Endodermal cell (in vitro differentiated cells): ENCODE results near the gene LRP4. TPM values are rescaled to one million over a fixed set of nuclear protein-coding genes. Genes with fewer than 3 reads are reported as not detected.

Experiments used
- DNase-seq: peaks from one replicate; pipeline ENCODE4 v3.0.0-alpha.2; 2017
- H3K27ac ChIP-seq: 2 replicates; pipeline ENCODE4 v1.5.1; 2013; ENCODE audit warnings: mild to moderate bottlenecking, low read depth, low read length, moderate library complexity
- H3K27me3 ChIP-seq: 2 replicates; pipeline ENCODE4 v1.6.1; 2013; ENCODE audit warnings: mild to moderate bottlenecking, low read length, moderate library complexity; ENCODE audit not compliant: insufficient read depth, control insufficient read depth, poor library complexity, severe bottlenecking
- H3K36me3 ChIP-seq: 2 replicates; pipeline ENCODE4 v1.7.0; 2013; ENCODE audit warnings: mild to moderate bottlenecking, low read length, moderate library complexity; ENCODE audit not compliant: control insufficient read depth, insufficient read depth
- H3K4me1 ChIP-seq: one replicate; pipeline ENCODE4 v1.7.0; 2013; ENCODE audit warnings: low read length; ENCODE audit not compliant: control insufficient read depth, insufficient read depth
- H3K4me3 ChIP-seq: 2 replicates; pipeline ENCODE4 v1.5.1; 2013; ENCODE audit warnings: mild to moderate bottlenecking, low read length, moderate library complexity
- H3K9ac ChIP-seq: 2 replicates; pipeline ENCODE4 v1.6.1; 2013; ENCODE audit warnings: mild to moderate bottlenecking, low read length, moderate library complexity; ENCODE audit not compliant: poor library complexity, severe bottlenecking; ENCODE audit errors: extremely low read depth
- H3K9me3 ChIP-seq: 2 replicates; pipeline ENCODE4 v1.6.1; 2013; ENCODE audit warnings: mild to moderate bottlenecking, low read length, moderate library complexity; ENCODE audit not compliant: control insufficient read depth
- H3K27ac Mint-ChIP-seq: 2 replicates; pipeline ENCODE4 v1.8.0; 2020; ENCODE audit warnings: mixed read lengths
- H3K27me3 Mint-ChIP-seq: 2 replicates; pipeline ENCODE4 v1.8.0; 2021; ENCODE audit warnings: mild to moderate bottlenecking, mixed read lengths; ENCODE audit not compliant: insufficient read depth
- H3K36me3 Mint-ChIP-seq: 2 replicates; pipeline ENCODE4 v1.8.0; 2020; ENCODE audit warnings: low read depth, mixed read lengths
- H3K4me1 Mint-ChIP-seq: 2 replicates; pipeline ENCODE4 v1.8.0; 2020; ENCODE audit warnings: mixed read lengths
- H3K4me3 Mint-ChIP-seq: 2 replicates; pipeline ENCODE4 v1.8.0; 2020; ENCODE audit warnings: mild to moderate bottlenecking, moderate library complexity, mixed read lengths
- H3K9me3 Mint-ChIP-seq: 2 replicates; pipeline ENCODE4 v1.8.0; 2020; ENCODE audit warnings: mild to moderate bottlenecking, mixed read lengths
- CTCF ChIP-seq: fragments of 200-600 bp; sonication (generic); conservative IDR thresholded peaks from 2 replicates; pipeline ENCODE4 v1.5.0; 2021; ENCODE audit warnings: antibody characterized with exemption, mild to moderate bottlenecking
- WGBS, 2 experiments: methylation state at CpG; one replicate each; pipeline versions ENCODE4 v1.1.5 to v1.1.7; 2013; ENCODE audit warnings: missing lambda C conversion rate in 2 of 2, mixed read lengths in 1 of 2; ENCODE audit not compliant: insufficient coverage in 1 of 2, insufficient read length in 1 of 2; 5-methylcytosine and 5-hydroxymethylcytosine counted together
- total RNA-seq, 2 donors: library from RNA; stranded (reverse); fragmentation: NEBNext Ultra II Directional in 1 of 2; extraction: Animal tissue kit (Norgen Biotek cat#: 25700) in 1 of 2; gene quantifications; 2 replicates in 1 of 2; 3 replicates in 1 of 2; pipeline ENCODE4 v1.2.1, GENCODE V29; 2021

The LRP4 gene
- total RNA-seq, 2 donors from 2014 or later = 12.6 to 13.6 TPM

DNA sequence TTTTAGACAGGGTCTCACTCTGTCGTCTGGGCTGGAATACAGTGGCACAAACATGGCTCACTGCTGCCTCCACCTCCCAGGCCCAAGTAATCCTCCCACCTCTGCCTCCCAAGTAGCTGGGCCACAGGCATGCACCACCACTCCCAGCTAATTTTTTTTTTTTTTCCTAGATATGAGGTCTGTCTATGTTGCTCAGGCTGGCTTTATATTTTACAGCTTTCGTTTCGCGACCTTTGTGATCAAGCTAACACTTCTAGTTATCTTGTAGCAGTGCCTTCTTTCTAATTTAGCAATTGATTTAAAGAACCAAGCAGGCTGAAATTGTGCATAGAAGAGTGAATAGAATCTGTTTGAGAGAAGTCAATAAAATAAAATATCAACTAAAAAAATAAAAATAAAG lies 83.5 kb downstream of the LRP4 start:
- Mint-ChIP-seq H3K27me3 (no peaks in the 10 kb centered on the region), H3K4me3 (no peak overlapping the region), H3K9me3 (no peaks in the 10 kb centered on the region), H3K27ac (no peak overlapping the region), H3K4me1 (peaks cover 3% of the 10 kb centered on the region), H3K36me3 (peaks cover 9% of the 10 kb centered on the region)
- no peak for DNase-seq
- TF ChIP-seq CTCF = no peak
- H3K4me1 ChIP-seq = no peaks in the 10 kb centered on the region
- 88 to 96% methylated on average over 1 to 4 of the region's 4 CpGs for WGBS, 2 experiments
- no peaks in the 10 kb centered on the region for H3K9me3 ChIP-seq
- no peak overlapping the region for H3K9ac ChIP-seq
- no peaks in the 10 kb centered on the region for H3K27me3 ChIP-seq
- H3K36me3 ChIP-seq = peaks cover 13% of the 10 kb centered on the region
- no peak overlapping the region for H3K27ac ChIP-seq
- no peak overlapping the region for H3K4me3 ChIP-seq

DNA sequence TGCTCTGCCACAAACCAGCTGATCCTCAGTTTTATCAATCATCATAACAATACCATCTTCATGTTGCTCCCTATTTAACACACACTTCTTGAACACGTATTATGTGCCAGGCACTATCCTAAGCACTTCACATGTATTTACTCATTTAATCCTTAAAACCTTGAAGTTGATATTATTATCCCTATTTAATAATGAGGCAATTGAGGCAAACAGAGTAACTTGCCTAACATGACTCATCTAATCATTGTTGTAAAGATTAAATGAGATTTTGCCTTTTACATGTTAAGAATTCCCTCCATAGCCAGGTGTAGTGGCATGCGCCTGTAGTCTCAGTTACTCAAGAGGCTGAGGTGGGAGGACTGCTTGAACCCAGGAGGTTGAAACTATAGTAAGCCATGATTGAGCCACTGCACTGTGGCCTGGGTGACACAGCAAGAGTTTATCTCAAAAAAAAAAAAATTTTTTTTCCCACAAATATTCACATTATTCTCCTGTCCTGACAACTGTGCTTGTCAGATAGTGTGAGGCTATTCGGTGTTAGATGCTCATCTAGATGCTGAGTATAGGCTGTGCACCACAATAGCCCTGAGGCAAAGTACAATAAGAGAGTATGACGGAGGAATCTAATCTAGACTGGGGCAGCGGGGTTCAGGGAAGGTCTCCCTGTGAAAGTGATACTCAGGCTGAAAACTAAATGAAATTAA lies 85.7 kb downstream of the LRP4 start:
- Histone ChIP-seq H3K4me3 (no peak overlapping the region), H3K36me3 (peaks cover 7% of the 10 kb centered on the region), H3K4me1 (no peaks in the 10 kb centered on the region), H3K27me3 (no peaks in the 10 kb centered on the region), H3K9ac (no peak overlapping the region), H3K9me3 (no peaks in the 10 kb centered on the region), H3K27ac (no peak overlapping the region)
- TF ChIP-seq CTCF = no peak
- Mint-ChIP-seq H3K4me1 (peaks cover 8% of the 10 kb centered on the region), H3K4me3 (no peak overlapping the region), H3K36me3 (peaks cover 9% of the 10 kb centered on the region), H3K27ac (no peak overlapping the region), H3K9me3 (no peaks in the 10 kb centered on the region), H3K27me3 (no peaks in the 10 kb centered on the region)
- WGBS, 2 experiments = 93 to 97% methylated on average over 4 to 5 of the region's 5 CpGs
- DNase-seq = no peak

DNA sequence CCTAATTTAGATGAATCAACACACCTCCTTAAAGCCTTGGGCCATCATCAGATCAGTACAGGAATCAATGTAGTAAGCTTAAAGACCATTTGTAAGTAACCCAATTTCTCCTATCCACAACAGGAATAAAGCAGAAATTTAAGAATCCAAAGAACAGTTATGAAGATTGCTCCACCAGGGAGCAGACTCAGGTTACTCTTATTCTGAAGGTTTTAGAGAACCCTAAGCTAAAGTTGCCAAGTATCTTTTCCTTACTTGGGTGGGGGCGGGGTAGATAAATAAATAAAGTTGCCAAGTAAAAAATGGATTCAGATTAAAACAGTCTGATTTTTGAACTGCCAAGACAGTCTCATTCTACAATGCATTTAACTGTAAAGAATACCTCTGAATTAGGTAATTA lies 90.4 kb downstream of the LRP4 start:
- peaks cover 22% of the 10 kb centered on the region for H3K4me1 Mint-ChIP-seq
- TF ChIP-seq CTCF = no peak
- peaks cover 11% of the 10 kb centered on the region for H3K36me3 Mint-ChIP-seq
- H3K27me3 Mint-ChIP-seq = no peaks in the 10 kb centered on the region
- no peak for DNase-seq
- 80% methylated on average over 1 of the region's 1 CpG; no CpG with 5 or more reads in 1 of the 2 experiments for WGBS, 2 experiments
- peaks cover 5% of the 10 kb centered on the region for H3K36me3 ChIP-seq
- H3K27ac Mint-ChIP-seq = no peak overlapping the region
- no peak overlapping the region for H3K4me3 ChIP-seq
- no peaks in the 10 kb centered on the region for H3K9me3 Mint-ChIP-seq
- H3K4me3 Mint-ChIP-seq = no peak overlapping the region
- H3K9me3 ChIP-seq = no peaks in the 10 kb centered on the region
- peaks cover 6% of the 10 kb centered on the region for H3K4me1 ChIP-seq
- no peak overlapping the region for H3K9ac ChIP-seq
- H3K27ac ChIP-seq = peak overlapping the region; percentile 5
- H3K27me3 ChIP-seq = no peaks in the 10 kb centered on the region
